ENCODE results near the gene UBE2O. TPM values are rescaled to one million over a fixed set of nuclear protein-coding genes. Genes with fewer than 3 reads are reported as not detected.
A peak's percentile ranks its signal among the peaks of the same experiment; 100 is the strongest.

UBE2O gene
- total and polyA plus RNA-seq, 2 donors (not counting 3 experiments of a cell fraction or from before 2014, with no cell fraction given): 13.9 to 34.1 TPM

DNA sequence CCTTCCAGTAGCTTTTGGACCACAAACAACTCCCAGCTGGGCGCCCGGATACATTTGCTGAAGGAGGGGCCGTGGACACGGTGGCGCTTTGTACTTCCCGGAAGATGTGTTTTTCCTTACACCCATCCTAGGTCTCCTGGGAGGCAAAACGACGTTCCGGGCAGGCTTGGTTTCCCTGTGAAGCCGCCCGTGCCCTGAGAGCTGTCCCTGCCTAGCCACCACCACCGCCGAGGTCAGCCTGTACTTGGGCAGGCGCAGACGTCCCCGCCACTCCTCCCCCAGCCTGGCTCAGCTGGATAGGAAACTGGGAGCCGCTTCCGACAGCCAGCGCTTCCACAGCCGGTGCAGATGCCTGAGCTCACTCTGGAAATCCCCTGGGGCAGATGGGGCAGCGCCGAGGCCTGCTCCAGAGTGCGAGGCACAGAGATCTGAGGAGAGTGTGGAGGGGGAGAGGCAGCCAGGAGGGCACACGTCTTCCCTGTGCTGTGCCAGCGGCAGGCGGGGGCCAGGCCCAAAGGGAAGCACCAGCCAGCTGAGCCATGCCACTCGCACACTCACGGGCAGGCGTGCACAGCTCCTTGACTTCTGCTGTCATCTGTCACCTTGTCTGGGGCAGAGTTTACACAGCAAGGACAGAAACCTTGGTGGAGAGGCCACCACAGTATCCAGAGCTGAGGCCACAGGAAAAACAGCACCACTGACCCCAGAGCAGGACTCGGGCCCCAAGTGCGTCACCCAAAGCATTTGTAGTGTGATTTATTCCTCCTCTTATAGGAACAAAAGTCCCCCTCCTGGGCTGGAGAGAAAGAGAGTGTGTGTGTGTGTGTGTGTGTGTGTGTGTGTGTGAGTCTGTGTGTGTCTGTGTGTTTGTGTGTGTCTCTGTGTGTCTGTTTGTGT lies 45.3 kb upstream of the UBE2O start:
- DNase-seq (ENCODE audit: low read depth, low spot score): peak; percentile 93
- Histone ChIP-seq H3K9ac (replicated peaks; ENCODE audit: extremely low read depth, insufficient read depth, low read length) (peak overlapping the region; percentile 72), H3K9me3 (replicated peaks; ENCODE audit: control insufficient read depth, insufficient read depth, low read length) (no peaks in the 10 kb centered on the region), H2AFZ (ENCODE audit: low read depth, low read length) (peak overlapping the region; percentile 39), H3K36me3 (ENCODE audit: control insufficient read depth in 2 of 2, extremely low read depth in 1 of 2, insufficient read depth in 2 of 2, low read length in 2 of 2) (no peaks in the 10 kb centered on the region), H3K79me2 (ENCODE audit: control insufficient read depth, insufficient read depth, low read length) (peaks cover 19% of the 10 kb centered on the region), H3K27ac (ENCODE audit: insufficient read depth, low read depth, low read length) (peak overlapping the region; percentile 93), H3K4me3 (replicated peaks in 1 of 3; ENCODE audit: insufficient read depth in 1 of 3, low read depth in 1 of 3, low read length in 3 of 3) (no peak overlapping the region), H4K20me1 (replicated peaks; ENCODE audit: control insufficient read depth, extremely low read depth, insufficient read depth, low read length) (no peaks in the 10 kb centered on the region), H3K27me3 (ENCODE audit: control insufficient read depth in 2 of 2, insufficient read depth in 2 of 2, low read length in 2 of 2) (no peaks in the 10 kb centered on the region), H3K4me2 (ENCODE audit: insufficient read depth, low read length) (peak overlapping the region; percentile 49), H3K4me1 (ENCODE audit: control insufficient read depth, extremely low read depth, insufficient read depth, low read length) (peaks cover 42% of the 10 kb centered on the region), H3K9me1 (replicated peaks; ENCODE audit: control insufficient read depth, extremely low read depth, insufficient read depth, low read length) (no peaks in the 10 kb centered on the region)
- CTCF ChIA-PET: interaction anchor here (0.6 to 3.0 kb wide), 11 partner anchors 8 to 101 kb away, joined by 3 to 20 read pairs (median 4); partner anchors contain the start of gene AANAT
- dilution Hi-C loops (cut with MboI; ENCODE audit: extremely low pct_ligation_motif_present, low sequenced_read_pairs) (no loop called here), intact Hi-C loops (cut with micrococcal nuclease) (loop anchor here (1.0 kb wide), 1 partner anchor 13 kb away; no protein-coding TSS in a partner anchor)
- peak; percentile 98 for FAIRE-seq
- POLR2A ChIA-PET: interaction anchor here (0.7 kb wide), 1 partner anchor 32 kb away, joined by 5 read pairs; no protein-coding TSS in a partner anchor
- TF ChIP-seq POLR2AphosphoS5 (IDR thresholded peaks at IDR 0.05; ENCODE audit: insufficient read depth, low read depth, low read length): peak; percentile 65
- TF ChIP-seq, protein P1, sequence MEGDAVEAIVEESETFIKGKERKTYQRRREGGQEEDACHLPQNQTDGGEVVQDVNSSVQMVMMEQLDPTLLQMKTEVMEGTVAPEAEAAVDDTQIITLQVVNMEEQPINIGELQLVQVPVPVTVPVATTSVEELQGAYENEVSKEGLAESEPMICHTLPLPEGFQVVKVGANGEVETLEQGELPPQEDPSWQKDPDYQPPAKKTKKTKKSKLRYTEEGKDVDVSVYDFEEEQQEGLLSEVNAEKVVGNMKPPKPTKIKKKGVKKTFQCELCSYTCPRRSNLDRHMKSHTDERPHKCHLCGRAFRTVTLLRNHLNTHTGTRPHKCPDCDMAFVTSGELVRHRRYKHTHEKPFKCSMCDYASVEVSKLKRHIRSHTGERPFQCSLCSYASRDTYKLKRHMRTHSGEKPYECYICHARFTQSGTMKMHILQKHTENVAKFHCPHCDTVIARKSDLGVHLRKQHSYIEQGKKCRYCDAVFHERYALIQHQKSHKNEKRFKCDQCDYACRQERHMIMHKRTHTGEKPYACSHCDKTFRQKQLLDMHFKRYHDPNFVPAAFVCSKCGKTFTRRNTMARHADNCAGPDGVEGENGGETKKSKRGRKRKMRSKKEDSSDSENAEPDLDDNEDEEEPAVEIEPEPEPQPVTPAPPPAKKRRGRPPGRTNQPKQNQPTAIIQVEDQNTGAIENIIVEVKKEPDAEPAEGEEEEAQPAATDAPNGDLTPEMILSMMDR (IDR thresholded peaks at IDR 0.05; ENCODE audit: extremely low read depth in 1 of 2, insufficient read depth in 1 of 2, low read depth in 1 of 2, low read length in 2 of 2): no peak
- TF ChIP-seq MYC (IDR thresholded peaks at IDR 0.05; ENCODE audit: low read depth, low read length): no peak
- TF ChIP-seq JUN (IDR thresholded peaks at IDR 0.05; ENCODE audit: borderline replicate concordance, insufficient read depth, insufficient read length, low read depth): no peak
- peak; percentile 27 for TF ChIP-seq POLR2A (IDR thresholded peaks at IDR 0.05; ENCODE audit: low read depth, low read length)
- BruUV-seq (replicated peaks): TSS peak; percentile 54
